Caco-2 (cell line): ENCODE data around the gene LCTL. TPM values are rescaled to one million over a fixed set of nuclear protein-coding genes. Genes with fewer than 3 reads are reported as not detected.

Experiments
- BruUV-seq: library from RNA; stranded (reverse); fragments of 400-500 nt; replicated peaks from 2 replicates; lab custom pipeline; 2021; lab: Mats Ljungman, UMichigan
- CTCF ChIA-PET: fragments of 300-600 bp; sonication (Branson Sonifier 250); formaldehyde crosslinking; loops from one replicate; lab custom pipeline; 2022; ENCODE audit warnings: antibody characterized with exemption; lab: Charles Lee
- POLR2A ChIA-PET: fragments of 300-600 bp; sonication (Branson Sonifier 250); formaldehyde crosslinking; loops from one replicate; lab custom pipeline; 2022; ENCODE audit warnings: antibody characterized with exemption; lab: Charles Lee
- DNase-seq, 2 experiments: peaks; one replicate each; pipeline versions ENCODE4 v3.0.0 to v3.0.0-alpha.2; 2020 to 2022
- H3K27me3 ChIP-seq: replicated peaks from 2 replicates; pipeline ENCODE4 v1.6.0; 2011; ENCODE audit warnings: low read length; ENCODE audit not compliant: control insufficient read depth, insufficient read depth
- H3K36me3 ChIP-seq: 2 replicates; pipeline ENCODE4 v1.5.1; 2011; ENCODE audit warnings: low read length; ENCODE audit not compliant: control insufficient read depth, insufficient read depth
- H3K4me1 ChIP-seq: fragments of 250-450 bp; sonication (Bioruptor Pico); 2 replicates; pipeline ENCODE4 v1.5.1; 2020; ENCODE audit warnings: mild to moderate bottlenecking
- H3K4me3 ChIP-seq: 2 replicates; pipeline ENCODE4 v1.5.1; 2011; ENCODE audit warnings: low read depth, mild to moderate bottlenecking, control low read depth, low read length
- H3K9me3 ChIP-seq: fragments of 250-450 bp; sonication (Bioruptor Pico); 2 replicates; pipeline ENCODE4 v1.5.1; 2020; ENCODE audit warnings: mild to moderate bottlenecking, moderate library complexity
- H3K27ac Mint-ChIP-seq: one replicate; pipeline ENCODE4 v1.8.0; 2022; ENCODE audit warnings: mixed read lengths; ENCODE audit not compliant: unreplicated experiment
- H3K27me3 Mint-ChIP-seq: one replicate; pipeline ENCODE4 v1.8.0; 2022; ENCODE audit warnings: mixed read lengths; ENCODE audit not compliant: insufficient read depth, unreplicated experiment
- H3K36me3 Mint-ChIP-seq: one replicate; pipeline ENCODE4 v1.8.0; 2022; ENCODE audit warnings: mild to moderate bottlenecking, mixed read lengths; ENCODE audit not compliant: insufficient read depth, unreplicated experiment
- H3K4me1 Mint-ChIP-seq: one replicate; pipeline ENCODE4 v1.8.0; 2022; ENCODE audit warnings: low read depth, mixed read lengths; ENCODE audit not compliant: unreplicated experiment
- H3K4me3 Mint-ChIP-seq: one replicate; pipeline ENCODE4 v1.8.0; 2022; ENCODE audit warnings: mild to moderate bottlenecking, moderate library complexity, mixed read lengths; ENCODE audit not compliant: unreplicated experiment
- H3K9me3 Mint-ChIP-seq: one replicate; pipeline ENCODE4 v1.8.0; 2022; ENCODE audit warnings: mixed read lengths; ENCODE audit not compliant: unreplicated experiment
- intact Hi-C: fragments of 100-400 bp; cut with micrococcal nuclease; formaldehyde crosslinking; loops from one replicate; pipeline ENCODE4 v1.10.0; 2022; ENCODE audit not compliant: unreplicated experiment
- total RNA-seq: library from RNA; stranded (reverse); gene quantifications from 2 replicates; pipeline ENCODE4 v1.2.3, GENCODE V29; 2022
- TF ChIP-seq, protein P1 (sequence below), 2 experiments: fragments of 200-600 bp in 1 of 2; IDR thresholded peaks; 1 replicate in 1 of 2; 2 replicates in 1 of 2; pipeline versions ENCODE4 v1.5.1 to v1.8.0; 2011 to 2022; ENCODE audit warnings: antibody characterized with exemption in 1 of 2, control low read depth in 1 of 2, inconsistent platforms in 1 of 2, low read depth in 1 of 2, low read length in 1 of 2, mild to moderate bottlenecking in 1 of 2, moderate library complexity in 1 of 2; ENCODE audit not compliant: insufficient read depth in 1 of 2, severe bottlenecking in 1 of 2, unreplicated experiment in 1 of 2

LCTL gene
- total RNA-seq, 1 experiment from 2014 or later: not detected

DNA sequence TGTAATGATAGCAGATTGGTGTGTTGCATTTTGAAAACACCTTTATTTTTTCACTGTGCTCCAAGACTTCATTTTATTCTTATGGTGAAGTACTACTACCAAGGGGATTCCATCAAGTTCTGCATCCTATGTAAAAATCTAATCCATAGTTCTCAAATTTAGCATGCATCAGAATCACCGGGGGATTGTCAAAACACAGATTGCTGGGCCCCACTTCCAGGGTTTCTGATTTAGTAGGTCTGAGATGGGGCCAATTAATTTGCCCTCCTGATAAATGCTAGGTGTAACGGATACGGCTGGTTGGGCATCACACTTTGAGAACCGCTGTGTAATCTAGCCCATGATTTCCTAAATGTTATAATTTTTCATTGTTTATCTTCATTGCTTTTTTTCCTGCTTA lies 60.0 kb downstream of the LCTL start:
- Histone ChIP-seq H3K4me1 (peaks cover 6% of the 10 kb centered on the region; the same call in 1 of the 2 replicates), H3K27me3 (no peaks in the 10 kb centered on the region), H3K36me3 (peaks cover 2% of the 10 kb centered on the region; the same call in 1 of the 2 replicates), H3K9me3 (no peaks in the 10 kb centered on the region), H3K4me3 (peak overlapping the region; percentile 68)
- intact Hi-C loops: loop anchor here (2.0 kb wide), 1 partner anchor 149 kb away; the partner anchor contains the start of gene TIPIN
- TF ChIP-seq, protein P1, sequence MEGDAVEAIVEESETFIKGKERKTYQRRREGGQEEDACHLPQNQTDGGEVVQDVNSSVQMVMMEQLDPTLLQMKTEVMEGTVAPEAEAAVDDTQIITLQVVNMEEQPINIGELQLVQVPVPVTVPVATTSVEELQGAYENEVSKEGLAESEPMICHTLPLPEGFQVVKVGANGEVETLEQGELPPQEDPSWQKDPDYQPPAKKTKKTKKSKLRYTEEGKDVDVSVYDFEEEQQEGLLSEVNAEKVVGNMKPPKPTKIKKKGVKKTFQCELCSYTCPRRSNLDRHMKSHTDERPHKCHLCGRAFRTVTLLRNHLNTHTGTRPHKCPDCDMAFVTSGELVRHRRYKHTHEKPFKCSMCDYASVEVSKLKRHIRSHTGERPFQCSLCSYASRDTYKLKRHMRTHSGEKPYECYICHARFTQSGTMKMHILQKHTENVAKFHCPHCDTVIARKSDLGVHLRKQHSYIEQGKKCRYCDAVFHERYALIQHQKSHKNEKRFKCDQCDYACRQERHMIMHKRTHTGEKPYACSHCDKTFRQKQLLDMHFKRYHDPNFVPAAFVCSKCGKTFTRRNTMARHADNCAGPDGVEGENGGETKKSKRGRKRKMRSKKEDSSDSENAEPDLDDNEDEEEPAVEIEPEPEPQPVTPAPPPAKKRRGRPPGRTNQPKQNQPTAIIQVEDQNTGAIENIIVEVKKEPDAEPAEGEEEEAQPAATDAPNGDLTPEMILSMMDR (IDR thresholded peaks at IDR 0.05; ENCODE audit: insufficient read depth in 1 of 2, low read depth in 1 of 2, low read length in 1 of 2, severe bottlenecking in 1 of 2, unreplicated experiment in 1 of 2): no peak
- Mint-ChIP-seq H3K27me3 (no peaks in the 10 kb centered on the region), H3K27ac (peak overlapping the region; percentile 100), H3K9me3 (no peaks in the 10 kb centered on the region), H3K4me1 (peaks cover 15% of the 10 kb centered on the region), H3K36me3 (peaks cover 48% of the 10 kb centered on the region), H3K4me3 (peak overlapping the region; percentile 96)
- BruUV-seq: no TSS peak
- ChIA-PET CTCF (no interaction called here), POLR2A (interaction anchor here (0.7 to 1.1 kb wide), 2 partner anchors 9 to 1700 kb away, joined by 3 to 4 read pairs; partner anchors contain the start of gene CALML4)
- DNase-seq: no peak

DNA sequence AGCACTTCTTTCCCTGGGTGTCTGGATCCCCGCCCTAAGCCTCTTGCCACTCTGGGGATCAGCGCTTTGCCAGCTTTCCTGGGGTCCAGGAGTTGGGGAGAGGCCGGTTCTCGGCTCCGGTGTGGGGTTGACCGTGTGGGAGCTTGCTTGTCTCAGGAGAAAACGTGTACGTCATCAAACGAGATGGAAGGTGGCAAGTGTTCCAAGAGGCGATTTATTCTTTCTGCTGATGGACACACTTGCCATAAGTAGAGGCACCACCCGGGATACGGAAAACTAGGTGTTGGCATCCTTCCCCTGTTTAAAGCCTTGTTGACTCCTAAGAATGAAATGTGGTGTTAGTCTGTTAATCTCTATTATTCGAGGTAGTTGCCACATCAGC lies 60.4 kb downstream of the LCTL start:
- Histone ChIP-seq H3K4me1 (peaks cover 6% of the 10 kb centered on the region; the same call in 1 of the 2 replicates), H3K4me3 (peak overlapping the region; percentile 68), H3K9me3 (no peaks in the 10 kb centered on the region), H3K36me3 (peaks cover 2% of the 10 kb centered on the region), H3K27me3 (no peaks in the 10 kb centered on the region)
- H3K4me3 Mint-ChIP-seq: peak overlapping the region; percentile 96
- DNase-seq: no peak
- TF ChIP-seq, protein P1 (IDR thresholded peaks at IDR 0.05; ENCODE audit: insufficient read depth in 1 of 2, low read depth in 1 of 2, low read length in 1 of 2, severe bottlenecking in 1 of 2, unreplicated experiment in 1 of 2): no peak
- no peaks in the 10 kb centered on the region for H3K27me3 Mint-ChIP-seq
- CTCF ChIA-PET: interaction anchor here (0.6 kb wide), 1 partner anchor 215 kb away, joined by 4 read pairs; no protein-coding TSS in a partner anchor
- intact Hi-C loops: loop anchor here (2.0 kb wide), 1 partner anchor 149 kb away; the partner anchor contains the start of gene TIPIN
- peaks cover 15% of the 10 kb centered on the region for H3K4me1 Mint-ChIP-seq
- H3K36me3 Mint-ChIP-seq: peaks cover 52% of the 10 kb centered on the region
- H3K27ac Mint-ChIP-seq: peak overlapping the region; percentile 100
- TSS peak; percentile 82 for BruUV-seq
- POLR2A ChIA-PET: interaction anchor here (0.6 to 1.1 kb wide), 5 partner anchors 9 to 1700 kb away, joined by 3 to 4 read pairs (median 4); partner anchors contain the start of genes CALML4, MAP2K1 and RNU5B-1
- H3K9me3 Mint-ChIP-seq: no peaks in the 10 kb centered on the region

DNA sequence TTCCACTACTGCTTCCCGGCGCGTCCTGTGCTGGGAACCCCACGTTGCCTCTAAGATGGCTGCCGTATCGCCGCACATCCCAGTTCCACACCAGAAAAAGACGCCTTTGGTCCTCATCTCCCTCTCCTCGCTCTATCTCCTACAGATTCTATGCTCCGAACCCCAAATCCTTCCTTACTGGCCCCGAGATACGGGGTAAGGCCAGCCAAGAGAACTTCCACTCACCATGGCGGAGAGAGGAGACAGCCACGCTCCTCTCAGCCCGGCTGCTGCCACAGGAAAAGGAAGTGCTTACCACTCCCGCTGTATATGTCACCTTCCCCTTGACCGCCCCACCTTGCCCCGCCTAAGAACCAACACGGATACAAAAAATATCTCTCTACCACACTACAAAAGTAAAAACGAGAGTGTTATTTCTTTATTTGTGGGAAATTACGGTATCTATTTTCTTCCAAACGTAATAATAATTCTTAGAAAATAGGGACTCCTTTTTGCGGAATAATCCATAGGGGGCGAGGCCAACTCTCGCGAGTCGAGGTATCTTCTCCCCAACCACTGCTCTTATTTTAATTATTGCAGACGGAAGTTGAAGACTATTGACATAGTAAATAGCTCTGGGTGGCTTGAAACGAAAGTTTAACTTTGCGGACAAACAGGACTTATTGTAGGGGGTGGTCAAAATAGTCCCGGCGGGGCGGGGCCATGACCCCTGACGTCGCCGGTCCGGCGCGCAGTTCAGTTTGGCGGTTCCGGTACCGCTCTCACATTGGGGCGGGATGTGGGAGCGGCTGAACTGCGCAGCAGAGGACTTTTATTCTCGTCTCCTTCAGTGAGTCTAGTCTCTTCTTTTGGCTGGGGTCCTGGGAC lies 61.0 kb downstream of the LCTL start, which contains the start of the genes RPL4 and ZWILCH:
Gene RPL4, minus strand, starts transcription at position 293 of the 867 bp plus-strand sequence. Its CDS starts 65 bp downstream, at position 228.
Gene ZWILCH, plus strand, starts transcription at position 764 of the 867 bp plus-strand sequence. Its CDS starts 13 bp downstream, at position 777.
- Mint-ChIP-seq H3K4me3 (peak within 1 kb of the TSS; percentile 96), H3K9me3 (no peaks in the 10 kb centered on the region), H3K27me3 (no peaks in the 10 kb centered on the region), H3K4me1 (peaks cover 15% of the 10 kb centered on the region), H3K27ac (peak within 1 kb of the TSS; percentile 100), H3K36me3 (peaks cover 58% of the 10 kb centered on the region)
- Histone ChIP-seq H3K9me3 (no peaks in the 10 kb centered on the region), H3K27me3 (no peaks in the 10 kb centered on the region), H3K4me1 (peaks cover 6% of the 10 kb centered on the region; the same call in 1 of the 2 replicates), H3K4me3 (peak within 1 kb of the TSS; percentile 68), H3K36me3 (peaks cover 2% of the 10 kb centered on the region)
- no TSS peak for BruUV-seq
- POLR2A ChIA-PET: interaction anchor here (0.6 to 1.1 kb wide), 5 partner anchors 8 to 1701 kb away, joined by 3 to 4 read pairs (median 4); partner anchors contain the start of genes CALML4, MAP2K1 and RNU5B-1
- DNase-seq: peak; percentile 78 to 83
- TF ChIP-seq, protein P1 (IDR thresholded peaks at IDR 0.05; ENCODE audit: insufficient read depth in 1 of 2, low read depth in 1 of 2, low read length in 1 of 2, severe bottlenecking in 1 of 2, unreplicated experiment in 1 of 2): no peak
- CTCF ChIA-PET: interaction anchor here (0.6 kb wide), 1 partner anchor 215 kb away, joined by 4 read pairs; no protein-coding TSS in a partner anchor
- intact Hi-C loops: loop anchor here (2.0 kb wide), 1 partner anchor 148 kb away; the partner anchor contains the start of gene TIPIN
